Natural killer cell (primary cell): ENCODE results near the gene PRKG1. TPM values are rescaled to one million over a fixed set of nuclear protein-coding genes. Genes with fewer than 3 reads are reported as not detected.

Experiments used
- ATAC-seq, 3 donors: fragments of 150-1000 bp in 2 of 3; fragments of 200-7000 bp in 1 of 3; cut with Tn5 transposase; 1 replicate in 1 of 3; 2 replicates in 2 of 3; pipeline ENCODE4 v1.10.0; 2021; ENCODE audit warnings: mild to moderate bottlenecking in 2 of 3, moderate library complexity in 2 of 3
- DNase-seq, 2 donors: peaks; one replicate each; pipeline versions ENCODE4 v3.0.0 to v3.0.0-alpha.2; 2013 to 2021; ENCODE audit warnings: mixed read lengths in 1 of 2
- H3K27ac ChIP-seq: one replicate; pipeline ENCODE4 v1.5.1; 2013; ENCODE audit warnings: mild to moderate bottlenecking, low read length
- H3K27me3 ChIP-seq: one replicate; pipeline ENCODE4 v1.6.1; 2013; ENCODE audit warnings: low read length; ENCODE audit not compliant: control insufficient read depth, insufficient read depth
- H3K36me3 ChIP-seq: one replicate; pipeline ENCODE4 v1.6.1; 2013; ENCODE audit warnings: low read length; ENCODE audit not compliant: control insufficient read depth, insufficient read depth
- H3K4me1 ChIP-seq: one replicate; pipeline ENCODE4 v1.6.1; 2013; ENCODE audit warnings: low read length; ENCODE audit not compliant: control insufficient read depth, insufficient read depth
- H3K4me3 ChIP-seq: one replicate; pipeline ENCODE4 v1.5.1; 2013; ENCODE audit warnings: low read length
- H3K9me3 ChIP-seq: one replicate; pipeline ENCODE4 v1.6.1; 2013; ENCODE audit warnings: low read length; ENCODE audit not compliant: control insufficient read depth, insufficient read depth
- H3K27ac Mint-ChIP-seq, 2 donors: one replicate each; pipeline ENCODE4 v1.8.0; 2022; ENCODE audit warnings: mild to moderate bottlenecking in 2 of 2, mixed read lengths in 2 of 2, moderate library complexity in 1 of 2
- H3K27me3 Mint-ChIP-seq, 2 donors: one replicate each; pipeline ENCODE4 v1.8.0; 2022; ENCODE audit warnings: low read depth in 2 of 2, mixed read lengths in 2 of 2
- H3K36me3 Mint-ChIP-seq: one replicate; pipeline ENCODE4 v1.8.0; 2022; ENCODE audit warnings: mixed read lengths
- H3K4me1 Mint-ChIP-seq, 2 donors: one replicate each; pipeline ENCODE4 v1.8.0; 2022; ENCODE audit warnings: mixed read lengths in 2 of 2
- H3K4me3 Mint-ChIP-seq: one replicate; pipeline ENCODE4 v1.8.0; 2022; ENCODE audit warnings: mild to moderate bottlenecking, moderate library complexity, mixed read lengths
- H3K9me3 Mint-ChIP-seq, 2 donors: one replicate each; pipeline ENCODE4 v1.8.0; 2022; ENCODE audit warnings: mixed read lengths in 2 of 2
- WGBS: methylation state at CpG from one replicate; pipeline ENCODE4 v1.1.7; 2013; ENCODE audit warnings: missing lambda C conversion rate; ENCODE audit not compliant: insufficient coverage; 5-methylcytosine and 5-hydroxymethylcytosine counted together
- intact Hi-C: fragments of 100-400 bp; cut with micrococcal nuclease; formaldehyde crosslinking; loops from one replicate; pipeline ENCODE4 v1.14.2; 2022
- total RNA-seq, 4 donors: library from RNA; stranded (reverse); fragments of 120-200 nt in 1 of 4; gene quantifications; one replicate each; pipeline versions ENCODE4 v1.2.3 to v1.2.4, GENCODE V29; 2013 to 2022
- TF ChIP-seq, protein P1 (sequence below): fragments of 200-600 bp; IDR thresholded peaks from one replicate; pipeline ENCODE4 v1.8.0; 2022; ENCODE audit warnings: antibody characterized with exemption

The PRKG1 gene
- total RNA-seq, 3 donors from 2014 or later (not counting 1 experiment from before 2014, with no cell fraction given): 0.23 to 0.41 (median 0.35) TPM

DNA sequence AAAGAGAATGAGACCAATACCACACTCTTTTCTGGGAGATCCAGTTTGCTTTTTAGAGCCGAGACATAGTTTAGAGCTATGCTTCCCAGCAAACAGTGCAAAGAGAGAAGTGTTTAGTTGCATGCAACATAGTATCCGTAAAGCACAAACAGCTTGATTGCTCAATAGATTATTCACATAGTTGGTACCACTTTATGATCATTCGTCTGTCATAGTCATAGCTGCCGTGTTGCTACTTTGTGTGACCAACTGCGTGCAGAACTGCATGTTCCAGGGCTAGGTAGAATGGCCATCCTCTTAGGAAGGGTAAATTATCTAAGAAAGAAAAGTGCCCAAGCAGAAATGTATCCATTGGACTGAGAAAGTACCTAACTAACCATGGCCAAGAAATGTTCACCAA lies 1036.3 kb downstream of the PRKG1 start:
- TF ChIP-seq, protein P1, sequence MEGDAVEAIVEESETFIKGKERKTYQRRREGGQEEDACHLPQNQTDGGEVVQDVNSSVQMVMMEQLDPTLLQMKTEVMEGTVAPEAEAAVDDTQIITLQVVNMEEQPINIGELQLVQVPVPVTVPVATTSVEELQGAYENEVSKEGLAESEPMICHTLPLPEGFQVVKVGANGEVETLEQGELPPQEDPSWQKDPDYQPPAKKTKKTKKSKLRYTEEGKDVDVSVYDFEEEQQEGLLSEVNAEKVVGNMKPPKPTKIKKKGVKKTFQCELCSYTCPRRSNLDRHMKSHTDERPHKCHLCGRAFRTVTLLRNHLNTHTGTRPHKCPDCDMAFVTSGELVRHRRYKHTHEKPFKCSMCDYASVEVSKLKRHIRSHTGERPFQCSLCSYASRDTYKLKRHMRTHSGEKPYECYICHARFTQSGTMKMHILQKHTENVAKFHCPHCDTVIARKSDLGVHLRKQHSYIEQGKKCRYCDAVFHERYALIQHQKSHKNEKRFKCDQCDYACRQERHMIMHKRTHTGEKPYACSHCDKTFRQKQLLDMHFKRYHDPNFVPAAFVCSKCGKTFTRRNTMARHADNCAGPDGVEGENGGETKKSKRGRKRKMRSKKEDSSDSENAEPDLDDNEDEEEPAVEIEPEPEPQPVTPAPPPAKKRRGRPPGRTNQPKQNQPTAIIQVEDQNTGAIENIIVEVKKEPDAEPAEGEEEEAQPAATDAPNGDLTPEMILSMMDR: no peak
- H3K36me3 ChIP-seq: no peaks in the 10 kb centered on the region
- peaks cover 0 to 10% of the 10 kb centered on the region in 2 donors for H3K9me3 Mint-ChIP-seq
- H3K27ac ChIP-seq: no peak overlapping the region
- intact Hi-C loops: no loop called here
- no peak overlapping the region for H3K4me3 Mint-ChIP-seq
- H3K4me3 ChIP-seq: no peak overlapping the region
- no peaks in the 10 kb centered on the region for H3K36me3 Mint-ChIP-seq
- no peak overlapping the region for H3K27ac Mint-ChIP-seq
- no peaks in the 10 kb centered on the region for H3K9me3 ChIP-seq
- WGBS: 80% methylated on average over 5 of the region's 5 CpGs
- ATAC-seq (no peak), DNase-seq (no peak)
- H3K27me3 Mint-ChIP-seq: no peaks in the 10 kb centered on the region
- no peaks in the 10 kb centered on the region for H3K4me1 ChIP-seq
- no peaks in the 10 kb centered on the region for H3K4me1 Mint-ChIP-seq
- no peaks in the 10 kb centered on the region for H3K27me3 ChIP-seq

DNA sequence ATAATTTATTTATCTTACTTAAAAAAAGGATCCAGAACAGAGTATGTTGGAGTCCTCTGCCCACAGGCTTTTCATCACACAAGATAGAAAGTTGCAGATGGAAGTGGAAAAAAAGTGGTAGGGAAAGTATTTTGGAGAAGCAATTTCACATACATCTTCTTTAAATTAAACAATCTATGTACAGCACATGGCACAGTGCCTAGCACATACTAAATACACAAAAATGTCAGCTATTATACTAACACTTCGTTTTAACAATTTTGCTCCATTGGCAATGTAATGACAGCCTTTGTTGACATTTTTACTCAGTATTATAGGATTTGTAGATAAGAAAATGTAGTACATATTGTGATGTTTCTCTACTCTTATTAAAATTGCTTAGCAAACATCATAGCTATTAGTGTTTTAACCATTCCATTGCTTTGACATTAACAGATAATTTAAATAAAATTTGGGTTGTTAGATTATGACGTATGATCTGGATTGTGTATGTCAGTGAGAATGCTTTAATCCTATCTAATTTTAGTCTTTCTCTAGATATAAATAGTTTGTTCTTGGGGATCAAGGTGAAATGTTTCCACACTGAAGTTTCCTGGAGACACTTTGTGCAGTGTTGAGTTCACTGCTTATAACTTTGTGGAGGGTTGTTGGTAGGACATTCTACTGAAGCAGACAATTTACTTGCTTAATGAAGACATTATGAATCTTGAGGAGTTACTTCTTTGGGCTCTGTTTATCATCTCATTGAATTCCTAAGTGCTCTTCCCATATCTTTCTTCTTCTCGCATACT lies 1037.0 kb downstream of the PRKG1 start:
- Mint-ChIP-seq H3K9me3 (peaks cover 2 to 12% of the 10 kb centered on the region in 2 donors), H3K4me3 (no peak overlapping the region), H3K27ac (no peak overlapping the region), H3K36me3 (no peaks in the 10 kb centered on the region), H3K27me3 (no peaks in the 10 kb centered on the region), H3K4me1 (no peaks in the 10 kb centered on the region)
- no peaks in the 10 kb centered on the region for H3K4me1 ChIP-seq
- no peaks in the 10 kb centered on the region for H3K27me3 ChIP-seq
- intact Hi-C loops: no loop called here
- H3K36me3 ChIP-seq: no peaks in the 10 kb centered on the region
- no peak overlapping the region for H3K4me3 ChIP-seq
- no peak overlapping the region for H3K27ac ChIP-seq
- DNase-seq (no peak), ATAC-seq (no peak)
- no peaks in the 10 kb centered on the region for H3K9me3 ChIP-seq
- 33% methylated on average over 1 of the region's 3 CpGs for WGBS
- TF ChIP-seq, protein P1: no peak

DNA sequence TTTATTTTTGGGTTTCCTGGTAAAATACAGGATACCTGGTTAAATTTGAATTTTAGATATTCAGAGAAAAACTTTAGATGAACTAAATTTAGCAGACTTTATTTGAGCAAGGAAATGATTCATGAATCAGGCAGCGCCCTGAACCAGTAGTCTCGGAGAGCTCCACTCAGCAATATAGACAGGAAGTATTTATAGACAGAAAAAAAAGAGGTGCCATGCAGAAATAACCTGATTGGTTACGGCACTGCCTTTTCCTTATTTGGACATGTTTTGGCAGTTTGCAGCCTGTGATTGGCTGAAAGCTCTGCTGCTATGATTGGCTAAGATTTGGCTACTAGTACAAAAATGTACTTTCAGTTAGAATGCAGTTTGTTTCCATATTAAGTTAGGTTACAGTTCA lies 1041.5 kb downstream of the PRKG1 start:
- H3K36me3 Mint-ChIP-seq: no peaks in the 10 kb centered on the region
- H3K36me3 ChIP-seq: no peaks in the 10 kb centered on the region
- no peaks in the 10 kb centered on the region for H3K4me1 ChIP-seq
- 82% methylated on average over 3 of the region's 3 CpGs for WGBS
- H3K27ac ChIP-seq: no peak overlapping the region
- H3K4me3 Mint-ChIP-seq: no peak overlapping the region
- ATAC-seq (no peak), DNase-seq (no peak)
- no peaks in the 10 kb centered on the region for H3K4me1 Mint-ChIP-seq
- H3K27ac Mint-ChIP-seq: no peak overlapping the region
- H3K9me3 Mint-ChIP-seq: peaks cover 5 to 13% of the 10 kb centered on the region in 2 donors
- H3K27me3 ChIP-seq: no peaks in the 10 kb centered on the region
- no peak overlapping the region for H3K4me3 ChIP-seq
- H3K9me3 ChIP-seq: no peaks in the 10 kb centered on the region
- TF ChIP-seq, protein P1: no peak
- intact Hi-C loops: no loop called here
- no peaks in the 10 kb centered on the region for H3K27me3 Mint-ChIP-seq

DNA sequence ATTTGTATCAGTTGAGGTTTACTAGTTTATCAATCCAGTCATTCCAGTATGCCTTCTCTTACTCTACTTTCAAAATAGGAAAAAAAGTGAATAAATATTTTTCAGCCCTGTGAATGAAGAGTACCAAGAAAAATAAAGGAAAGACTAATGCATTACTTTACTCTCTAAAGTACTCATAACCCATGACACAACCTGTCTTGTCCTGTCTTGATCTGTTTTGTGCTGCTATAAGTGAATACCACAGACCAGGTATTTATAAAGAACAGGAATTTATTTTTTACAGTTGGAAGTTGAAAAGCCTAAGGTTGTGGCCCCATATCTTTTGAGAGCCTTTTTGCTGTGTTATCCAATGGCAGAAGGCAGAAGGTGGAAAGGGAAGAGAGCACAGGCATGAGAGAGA lies 1045.2 kb downstream of the PRKG1 start:
- TF ChIP-seq, protein P1: no peak
- no peaks in the 10 kb centered on the region for H3K36me3 Mint-ChIP-seq
- no peak for ATAC-seq

More for the DNA sequence above, 1045.2 kb downstream of the PRKG1 start:
- intact Hi-C loops: no loop called here
- Mint-ChIP-seq H3K4me1 (no peaks in the 10 kb centered on the region), H3K27me3 (no peaks in the 10 kb centered on the region), H3K9me3 (peaks cover 10 to 11% of the 10 kb centered on the region in 2 donors), H3K4me3 (no peak overlapping the region), H3K27ac (no peak overlapping the region)
- Histone ChIP-seq H3K36me3 (no peaks in the 10 kb centered on the region), H3K27me3 (no peaks in the 10 kb centered on the region), H3K27ac (no peak overlapping the region), H3K4me3 (no peak overlapping the region), H3K9me3 (no peaks in the 10 kb centered on the region), H3K4me1 (no peaks in the 10 kb centered on the region)
- DNase-seq: no peak
